AG10803 (cell line): Measurements from ENCODE around the gene INTS7.
"Not testable (repeated sequence)": the region's sequence is repeated elsewhere in the genome, so short reads cannot be mapped to it uniquely, and the experiment has no call there.

Experiments used
- DNase-seq: peaks from one replicate; pipeline ENCODE4 v3.0.0; 2010; ENCODE audit warnings: low read depth
- H3K4me3 ChIP-seq: 2 replicates; pipeline ENCODE4 v1.5.1; 2011; ENCODE audit warnings: mild to moderate bottlenecking, low read length, control low read depth
- TF ChIP-seq, protein P1 (sequence below): conservative IDR thresholded peaks from 2 replicates; pipeline ENCODE4 v1.5.1; 2011; ENCODE audit warnings: mild to moderate bottlenecking, low read length, control low read depth, inconsistent platforms

The INTS7 gene

DNA sequence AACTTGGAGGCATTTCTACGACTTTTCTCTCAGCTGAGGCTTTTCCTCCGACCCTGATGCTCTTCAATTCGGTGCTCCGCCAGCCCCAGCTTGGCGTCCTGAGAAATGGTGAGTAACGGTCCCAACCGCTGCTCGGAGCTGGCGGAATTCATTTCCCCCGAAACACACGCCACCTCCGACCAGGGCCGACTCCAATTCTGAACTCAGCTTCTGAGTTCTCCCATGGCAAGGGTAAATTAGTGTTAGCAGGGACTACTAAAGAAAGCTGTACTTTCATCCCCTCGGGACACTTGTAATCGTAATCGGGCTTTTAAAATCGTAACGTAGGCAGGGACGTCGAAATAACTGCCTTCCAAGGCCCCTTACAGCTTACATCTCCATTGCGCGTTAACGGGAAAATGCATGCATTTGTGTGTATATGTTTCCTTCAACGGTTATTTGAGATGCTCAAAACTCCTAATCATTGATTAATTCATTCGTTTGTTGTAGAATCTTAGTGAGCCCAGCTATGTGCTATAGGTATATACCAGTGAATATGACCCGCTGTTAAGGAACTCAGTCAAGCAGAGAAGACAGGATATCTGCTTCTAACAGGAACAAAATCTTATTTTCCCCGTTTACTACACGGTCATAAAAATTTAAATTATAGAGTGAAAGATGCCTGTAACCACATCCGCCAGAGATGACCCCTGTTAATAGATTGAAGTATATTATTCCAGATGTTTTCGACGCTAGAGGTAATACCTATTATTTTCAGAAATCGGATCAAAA is 663 bp upstream of the INTS7 start:
- TF ChIP-seq, protein P1, sequence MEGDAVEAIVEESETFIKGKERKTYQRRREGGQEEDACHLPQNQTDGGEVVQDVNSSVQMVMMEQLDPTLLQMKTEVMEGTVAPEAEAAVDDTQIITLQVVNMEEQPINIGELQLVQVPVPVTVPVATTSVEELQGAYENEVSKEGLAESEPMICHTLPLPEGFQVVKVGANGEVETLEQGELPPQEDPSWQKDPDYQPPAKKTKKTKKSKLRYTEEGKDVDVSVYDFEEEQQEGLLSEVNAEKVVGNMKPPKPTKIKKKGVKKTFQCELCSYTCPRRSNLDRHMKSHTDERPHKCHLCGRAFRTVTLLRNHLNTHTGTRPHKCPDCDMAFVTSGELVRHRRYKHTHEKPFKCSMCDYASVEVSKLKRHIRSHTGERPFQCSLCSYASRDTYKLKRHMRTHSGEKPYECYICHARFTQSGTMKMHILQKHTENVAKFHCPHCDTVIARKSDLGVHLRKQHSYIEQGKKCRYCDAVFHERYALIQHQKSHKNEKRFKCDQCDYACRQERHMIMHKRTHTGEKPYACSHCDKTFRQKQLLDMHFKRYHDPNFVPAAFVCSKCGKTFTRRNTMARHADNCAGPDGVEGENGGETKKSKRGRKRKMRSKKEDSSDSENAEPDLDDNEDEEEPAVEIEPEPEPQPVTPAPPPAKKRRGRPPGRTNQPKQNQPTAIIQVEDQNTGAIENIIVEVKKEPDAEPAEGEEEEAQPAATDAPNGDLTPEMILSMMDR: 0 out of 2 replicates have a peak, but pooled peaks have one; percentile 5
- H3K4me3 ChIP-seq: peak overlapping the region; percentile 91
- DNase-seq: no peak

DNA sequence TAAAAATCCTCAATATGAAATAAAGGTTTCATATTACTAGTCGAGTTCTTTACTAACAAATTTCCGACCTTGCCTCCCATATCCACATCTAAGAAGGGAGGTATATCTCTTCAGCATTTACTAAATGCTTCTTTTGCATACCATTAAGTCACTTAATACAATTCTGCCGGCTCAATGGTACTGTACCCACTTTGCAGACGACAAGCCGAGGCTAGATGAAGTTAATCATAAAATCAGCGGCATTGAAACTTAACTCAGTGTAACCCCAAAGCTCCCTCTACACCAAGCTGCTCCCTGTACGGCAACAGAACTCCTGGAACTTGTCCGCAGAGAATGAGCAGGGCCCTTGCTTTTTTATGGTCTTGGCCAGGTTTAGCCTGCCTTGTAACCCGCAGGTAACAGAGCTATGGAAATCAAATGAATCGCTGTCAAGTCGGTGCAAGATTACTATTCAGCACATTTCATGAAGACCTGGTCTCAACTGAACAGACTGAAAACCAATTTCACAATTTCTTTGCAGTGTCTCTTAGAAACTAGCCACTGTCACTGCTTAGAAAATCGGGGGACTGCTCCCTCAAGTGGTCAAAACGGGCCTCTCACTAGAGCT is 738 bp downstream of the INTS7 start:
- TF ChIP-seq, protein P1: no peak
- peak overlapping the region; percentile 88 for H3K4me3 ChIP-seq
- DNase-seq: no peak

DNA sequence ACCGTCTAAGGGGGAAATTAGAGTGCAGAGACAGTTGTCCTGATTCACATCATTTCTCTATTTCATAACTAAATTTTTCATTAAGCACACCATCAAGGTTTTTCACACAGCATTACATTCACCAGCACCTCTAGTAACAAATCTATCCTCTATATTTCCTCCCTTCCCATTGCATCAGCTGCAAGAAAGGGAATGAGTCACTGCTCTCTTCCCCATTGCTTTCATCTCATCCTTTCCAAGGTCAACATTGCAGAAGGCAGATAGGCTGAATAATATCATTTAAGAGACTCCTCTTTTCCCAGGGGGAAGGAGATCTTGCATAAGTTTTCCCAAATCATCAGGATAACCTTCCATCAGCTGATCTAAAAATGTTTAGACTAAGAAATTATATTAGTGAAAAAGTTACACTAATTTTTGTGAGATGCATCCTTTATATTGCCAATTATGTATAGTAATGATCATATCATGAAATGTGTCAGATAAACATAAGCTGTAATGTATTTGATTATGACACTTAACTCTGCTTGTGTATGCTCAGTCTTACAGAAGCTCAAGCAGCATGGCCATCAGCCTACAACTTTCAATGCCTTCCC is 4.3 kb downstream of the INTS7 start:
- TF ChIP-seq, protein P1: no peak
- no peak overlapping the region for H3K4me3 ChIP-seq
- peak; percentile 84 for DNase-seq

DNA sequence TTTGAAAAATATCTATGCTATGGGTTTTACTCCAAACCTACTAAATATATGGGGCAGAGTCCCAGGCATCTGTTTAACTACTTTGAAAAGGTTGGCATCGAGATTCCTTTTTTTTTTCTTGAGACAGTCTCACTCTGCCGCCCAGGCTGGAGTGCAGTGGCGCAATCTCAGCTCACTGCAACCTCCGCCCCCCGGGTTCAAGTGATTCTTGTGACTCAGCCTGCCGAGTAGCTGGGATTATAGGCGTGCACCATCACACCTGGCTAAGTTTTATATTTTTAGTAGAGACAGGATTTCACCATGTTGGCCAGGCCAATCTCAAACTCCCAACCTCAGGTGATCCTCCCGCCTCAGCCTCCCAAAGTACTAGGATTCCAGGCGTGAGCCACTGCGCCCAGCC is 7.6 kb downstream of the INTS7 start:
- not testable (repeated sequence) for H3K4me3 ChIP-seq, DNase-seq

DNA sequence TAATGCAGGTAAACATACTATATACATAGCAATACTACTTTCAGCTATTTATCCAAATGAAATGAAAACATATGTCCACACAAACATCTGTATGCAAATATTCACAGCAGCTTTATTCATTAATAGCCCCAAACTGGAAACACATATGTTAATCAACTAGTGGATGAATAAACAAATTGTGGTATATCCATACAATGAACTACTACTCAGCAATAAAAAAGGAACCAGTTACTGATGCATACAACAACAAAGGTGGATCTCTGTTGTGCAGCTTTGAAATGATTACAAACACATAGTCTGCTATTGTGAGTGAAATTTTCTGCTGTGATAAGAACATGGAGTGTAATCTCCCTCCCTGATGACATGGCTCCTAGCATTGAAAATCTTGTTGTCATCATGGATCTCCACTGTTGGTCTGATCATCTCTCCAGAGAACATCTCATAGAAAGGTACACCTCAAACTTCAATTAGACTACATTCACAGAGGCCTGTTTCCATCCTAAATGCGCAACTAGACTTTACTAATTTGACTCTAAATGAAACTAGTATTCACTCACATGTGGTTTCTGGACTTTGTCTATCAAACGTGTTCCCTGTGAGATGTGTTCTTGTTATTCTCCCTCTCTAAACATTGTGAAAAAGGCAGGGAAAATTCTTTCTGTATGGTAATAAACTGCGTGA is 10.7 kb downstream of the INTS7 start:
- no peak for DNase-seq
- TF ChIP-seq, protein P1: no peak

DNA sequence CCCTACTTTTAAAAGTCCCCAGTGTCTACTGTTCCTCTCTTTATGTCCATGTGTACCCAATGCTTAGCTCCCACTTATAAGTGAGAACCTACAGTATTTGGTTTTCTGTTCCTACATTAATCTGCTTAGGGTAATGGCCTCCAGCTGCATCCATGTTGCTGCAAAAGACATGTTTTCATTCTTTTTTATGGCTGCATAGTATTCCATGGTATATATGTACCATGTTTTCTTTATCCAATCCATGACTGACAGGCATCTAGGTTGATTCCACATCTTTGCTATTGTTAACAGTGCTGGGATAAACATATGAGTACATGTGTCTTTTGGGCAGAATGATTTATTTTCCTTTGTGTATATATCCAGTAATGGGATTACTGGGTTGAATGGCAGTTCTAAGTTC is 12.4 kb downstream of the INTS7 start:
- not testable (repeated sequence) for H3K4me3 ChIP-seq, DNase-seq

More for the DNA sequence above, 10.7 kb downstream of the INTS7 start:
- no peak overlapping the region for H3K4me3 ChIP-seq

DNA sequence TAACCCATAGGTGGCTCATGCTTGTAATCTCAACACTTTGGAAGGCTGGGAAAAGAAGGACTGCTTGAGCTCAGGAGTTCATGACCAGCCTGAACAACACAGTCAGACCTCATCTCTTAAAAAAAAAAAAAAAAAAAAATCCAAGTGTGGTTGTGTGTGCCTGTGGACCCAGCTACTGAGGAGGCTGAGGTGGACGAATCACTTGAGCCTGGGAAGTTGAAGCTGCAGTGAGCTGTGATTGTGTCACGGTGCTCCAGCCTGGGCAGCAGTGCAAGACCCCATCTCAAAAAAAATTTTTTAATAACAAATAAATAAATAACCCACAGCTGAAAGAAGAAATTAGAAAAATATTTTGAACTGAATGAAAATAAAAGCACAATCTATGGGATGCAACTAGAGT is 13.8 kb downstream of the INTS7 start:
- DNase-seq: no peak
- H3K4me3 ChIP-seq: no peak overlapping the region
- TF ChIP-seq, protein P1: no peak

DNA sequence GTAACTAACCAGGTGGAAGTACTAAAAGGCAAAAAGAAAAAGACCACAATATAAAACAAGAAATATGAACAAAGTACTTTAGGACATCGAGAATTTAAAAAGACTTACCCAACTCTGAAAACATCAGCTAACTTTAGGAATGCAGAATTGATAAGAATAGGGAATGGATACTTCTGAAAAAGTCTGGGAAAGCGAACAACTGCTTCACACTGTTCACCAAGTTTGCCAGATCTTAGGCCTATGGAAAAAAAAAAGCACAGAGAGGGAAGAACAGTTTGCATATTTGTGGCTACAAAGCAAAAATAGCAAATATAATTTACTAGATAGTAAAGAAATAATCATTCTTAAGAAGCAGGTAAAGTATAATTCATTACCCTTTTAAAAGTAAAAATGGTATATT is 14.4 kb downstream of the INTS7 start:
- no peak for DNase-seq
- H3K4me3 ChIP-seq: no peak overlapping the region
- TF ChIP-seq, protein P1: no peak
